Loucy (cell line): Measurements from ENCODE around the gene CD7.

Source experiments
- H2AFZ ChIP-seq: fragments of 200-600 bp; sonication (generic); 2 replicates; pipeline ENCODE4 v1.6.0; 2016; ENCODE audit warnings: antibody characterized with exemption, mild to moderate bottlenecking, low read length, moderate library complexity
- H3F3A ChIP-seq: fragments of 200-600 bp; 2 replicates; pipeline ENCODE4 v1.6.0; 2016; ENCODE audit warnings: antibody characterized with exemption, low read depth, mild to moderate bottlenecking
- H3K27me3 ChIP-seq: fragments of 200-600 bp; sonication (generic); 2 replicates; pipeline ENCODE4 v1.6.1; 2014; ENCODE audit warnings: low read length, mild to moderate bottlenecking; ENCODE audit not compliant: insufficient read depth, poor library complexity, severe bottlenecking
- H3K36me3 ChIP-seq: fragments of 200-600 bp; sonication (generic); 2 replicates; pipeline ENCODE4 v1.6.1; 2016; ENCODE audit warnings: low read length; ENCODE audit not compliant: insufficient read depth
- H3K4me1 ChIP-seq: fragments of 200-600 bp; sonication (generic); 2 replicates; pipeline ENCODE4 v1.5.1; 2014; ENCODE audit warnings: low read length, mild to moderate bottlenecking; ENCODE audit not compliant: insufficient read depth, poor library complexity, severe bottlenecking
- H3K4me2 ChIP-seq: fragments of 200-600 bp; sonication (generic); 2 replicates; pipeline ENCODE4 v1.6.0; 2014; ENCODE audit warnings: antibody characterized with exemption, low read length, low read depth, mild to moderate bottlenecking; ENCODE audit not compliant: poor library complexity, severe bottlenecking
- H3K4me3 ChIP-seq: fragments of 200-600 bp; sonication (generic); 2 replicates; pipeline ENCODE4 v1.5.1; 2014; ENCODE audit warnings: low read length, mild to moderate bottlenecking, mixed read lengths; ENCODE audit not compliant: poor library complexity, severe bottlenecking
- H3K79me2 ChIP-seq: fragments of 200-600 bp; sonication (generic); 2 replicates; pipeline ENCODE4 v1.6.1; 2014; ENCODE audit warnings: low read length; ENCODE audit not compliant: insufficient read depth
- H3K9ac ChIP-seq: fragments of 200-600 bp; sonication (generic); 2 replicates; pipeline ENCODE4 v1.6.0; 2014; ENCODE audit warnings: mild to moderate bottlenecking, low read depth, low read length, moderate library complexity; ENCODE audit not compliant: poor library complexity, severe bottlenecking
- H3K9me2 ChIP-seq: fragments of 200-600 bp; sonication (generic); replicated peaks from 2 replicates; pipeline ENCODE4 v1.6.1; 2016; ENCODE audit warnings: low read depth, low read length, mixed read lengths
- H3K9me3 ChIP-seq: fragments of 200-600 bp; sonication (generic); 2 replicates; pipeline ENCODE4 v1.6.1; 2014; ENCODE audit warnings: mild to moderate bottlenecking, antibody characterized with exemption, low read length, low read depth; ENCODE audit not compliant: insufficient read depth
- H4K20me1 ChIP-seq: fragments of 200-600 bp; sonication (generic); 2 replicates; pipeline ENCODE4 v1.6.0; 2014; ENCODE audit warnings: antibody characterized with exemption, low read length, mild to moderate bottlenecking; ENCODE audit not compliant: insufficient read depth, poor library complexity, severe bottlenecking
- EZH2phosphoT487 ChIP-seq: fragments of 200-600 bp; IDR thresholded peaks from 2 replicates; pipeline ENCODE4 v1.6.1; 2018; ENCODE audit warnings: antibody characterized with exemption, mild to moderate bottlenecking, moderate library complexity, borderline replicate concordance
- TF ChIP-seq, protein P1 (sequence below): fragments of 200-600 bp; sonication (generic); conservative IDR thresholded peaks from 2 replicates; pipeline ENCODE4 v1.5.1; 2014; ENCODE audit warnings: mild to moderate bottlenecking, antibody characterized with exemption, low read length

Gene CD7

DNA sequence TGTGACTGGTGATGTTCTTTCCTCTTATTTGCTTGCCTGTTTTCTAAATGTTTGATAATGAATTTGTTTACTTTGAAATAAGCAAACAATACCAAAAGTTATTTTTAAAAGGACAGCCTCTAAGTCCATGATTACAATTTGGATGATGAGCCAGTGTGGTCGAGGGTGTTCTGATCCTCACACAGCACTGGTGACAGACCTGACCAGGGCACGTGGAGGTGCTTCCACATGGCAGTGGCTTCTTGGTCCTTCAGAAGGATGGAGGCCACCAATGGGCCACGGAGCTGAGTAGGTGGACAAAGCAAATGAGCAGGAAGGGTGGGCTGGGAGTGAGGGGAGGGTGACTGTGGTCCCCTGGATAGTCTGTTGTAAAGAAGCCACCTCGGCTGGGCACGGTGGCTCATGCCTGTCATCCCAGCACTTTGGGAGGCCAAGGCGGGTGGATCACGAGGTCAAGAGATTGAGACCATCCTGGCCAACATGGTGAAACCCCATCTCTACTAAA, 37.4 kb upstream of the CD7 start:
- Histone ChIP-seq H3K4me2 (no peak overlapping the region), H3K9me3 (no peaks in the 10 kb centered on the region), H3K79me2 (no peaks in the 10 kb centered on the region), H3K27me3 (no peaks in the 10 kb centered on the region), H2AFZ (no peak overlapping the region), H3K9ac (no peak overlapping the region), H3K9me2 (no peaks in the 10 kb centered on the region), H3K36me3 (no peaks in the 10 kb centered on the region), H3F3A (0 out of 2 replicates have a peak, but pooled peaks cover 5% of the 10 kb centered on the region), H3K4me1 (peaks cover 15% of the 10 kb centered on the region), H3K4me3 (no peak overlapping the region), H4K20me1 (no peaks in the 10 kb centered on the region)
- TF ChIP-seq, protein P1, sequence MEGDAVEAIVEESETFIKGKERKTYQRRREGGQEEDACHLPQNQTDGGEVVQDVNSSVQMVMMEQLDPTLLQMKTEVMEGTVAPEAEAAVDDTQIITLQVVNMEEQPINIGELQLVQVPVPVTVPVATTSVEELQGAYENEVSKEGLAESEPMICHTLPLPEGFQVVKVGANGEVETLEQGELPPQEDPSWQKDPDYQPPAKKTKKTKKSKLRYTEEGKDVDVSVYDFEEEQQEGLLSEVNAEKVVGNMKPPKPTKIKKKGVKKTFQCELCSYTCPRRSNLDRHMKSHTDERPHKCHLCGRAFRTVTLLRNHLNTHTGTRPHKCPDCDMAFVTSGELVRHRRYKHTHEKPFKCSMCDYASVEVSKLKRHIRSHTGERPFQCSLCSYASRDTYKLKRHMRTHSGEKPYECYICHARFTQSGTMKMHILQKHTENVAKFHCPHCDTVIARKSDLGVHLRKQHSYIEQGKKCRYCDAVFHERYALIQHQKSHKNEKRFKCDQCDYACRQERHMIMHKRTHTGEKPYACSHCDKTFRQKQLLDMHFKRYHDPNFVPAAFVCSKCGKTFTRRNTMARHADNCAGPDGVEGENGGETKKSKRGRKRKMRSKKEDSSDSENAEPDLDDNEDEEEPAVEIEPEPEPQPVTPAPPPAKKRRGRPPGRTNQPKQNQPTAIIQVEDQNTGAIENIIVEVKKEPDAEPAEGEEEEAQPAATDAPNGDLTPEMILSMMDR, result no peak
- no peak for TF ChIP-seq EZH2phosphoT487

DNA sequence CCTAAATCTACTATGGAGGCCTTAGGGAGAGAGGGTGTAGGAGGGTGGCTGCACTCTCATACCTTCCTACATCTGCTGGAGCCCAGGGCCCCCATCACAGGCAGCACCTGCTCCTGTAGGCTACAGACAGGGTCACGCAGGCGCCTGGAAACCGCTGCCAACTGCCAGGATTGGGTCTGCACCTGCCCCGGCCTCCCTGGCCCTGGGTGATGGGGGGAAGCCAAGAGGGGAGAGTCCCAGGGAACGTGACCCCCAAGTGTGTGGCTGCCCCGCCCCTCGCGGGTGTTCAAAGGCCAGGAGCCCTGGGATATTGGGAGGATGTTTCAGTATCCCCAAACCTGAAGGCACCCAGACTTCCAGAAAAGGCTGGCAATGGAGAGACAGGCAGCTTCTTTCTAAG, 36.1 kb upstream of the CD7 start:
- Histone ChIP-seq H3K4me3 (no peak overlapping the region), H3K27me3 (no peaks in the 10 kb centered on the region), H3K4me1 (peaks cover 3% of the 10 kb centered on the region), H3K36me3 (no peaks in the 10 kb centered on the region), H3F3A (0 out of 2 replicates have a peak, but pooled peaks cover under 1% of the 10 kb centered on the region), H3K79me2 (no peaks in the 10 kb centered on the region), H2AFZ (no peak overlapping the region), H3K9ac (no peak overlapping the region), H3K9me2 (no peaks in the 10 kb centered on the region), H3K9me3 (no peaks in the 10 kb centered on the region), H4K20me1 (no peaks in the 10 kb centered on the region), H3K4me2 (no peak overlapping the region)
- TF ChIP-seq, protein P1, result no peak
- TF ChIP-seq EZH2phosphoT487, result no peak

DNA sequence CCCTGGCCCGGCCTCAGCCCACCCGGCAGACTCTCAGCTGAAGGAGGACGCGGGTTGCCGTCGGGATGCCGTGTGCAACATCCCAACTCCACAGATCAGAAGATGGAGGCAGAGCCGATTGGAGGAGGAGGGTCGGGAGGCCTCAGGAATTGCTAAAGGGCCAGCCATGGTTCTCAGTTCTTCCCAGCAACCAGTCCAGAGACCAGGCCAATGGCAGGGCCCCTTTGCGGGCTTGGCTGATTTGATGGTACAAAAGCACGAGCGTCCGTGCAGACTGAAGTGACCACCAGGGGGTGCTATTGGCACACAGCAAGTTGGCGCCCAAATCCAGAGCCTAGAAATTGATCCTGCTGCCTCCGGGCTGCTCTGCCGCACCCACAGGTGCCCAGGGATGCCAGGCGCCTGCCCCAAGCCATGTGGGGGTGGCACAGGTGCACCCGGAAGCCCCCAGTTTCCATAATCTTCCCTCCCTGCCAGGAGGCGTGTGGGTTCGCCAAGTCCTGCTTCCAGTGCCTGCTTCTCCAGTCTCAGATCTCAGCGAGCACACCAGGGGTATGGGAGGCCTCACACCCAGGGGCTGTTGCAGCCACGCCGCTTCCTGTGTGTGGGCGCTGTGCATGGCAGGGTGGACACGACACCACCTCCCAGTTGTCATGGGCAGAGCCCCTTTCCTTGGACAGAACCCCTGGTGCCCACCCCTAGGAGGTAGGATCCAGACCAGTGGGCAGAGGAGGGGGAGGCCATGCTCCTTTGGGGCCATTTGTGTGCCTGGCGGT, 34.5 kb upstream of the CD7 start:
- no peak overlapping the region for H2AFZ ChIP-seq
- H3K4me1 ChIP-seq, result no peaks in the 10 kb centered on the region
- H3K9me2 ChIP-seq, result no peaks in the 10 kb centered on the region

More for the DNA sequence above, 34.5 kb upstream of the CD7 start:
- Histone ChIP-seq H3K4me3 (no peak overlapping the region), H3K27me3 (no peaks in the 10 kb centered on the region), H3K4me2 (peak overlapping the region; percentile 10), H4K20me1 (no peaks in the 10 kb centered on the region), H3K9ac (no peak overlapping the region), H3K36me3 (no peaks in the 10 kb centered on the region), H3K79me2 (no peaks in the 10 kb centered on the region), H3F3A (no peaks in the 10 kb centered on the region), H3K9me3 (no peaks in the 10 kb centered on the region)
- TF ChIP-seq, protein P1, result peak; percentile 92
- no peak for TF ChIP-seq EZH2phosphoT487
